HepG2 (cell line): ENCODE results near the gene GARIN1A. TPM values are rescaled to one million over a fixed set of nuclear protein-coding genes. Genes with fewer than 3 reads are reported as not detected.

ENCODE experiments used
- ATAC-seq: fragments of 200-7000 bp; cut with Tn5 transposase; 3 replicates; pipeline ENCODE4 v1.9.1; 2020; ENCODE audit warnings: mild to moderate bottlenecking, moderate library complexity
- BruUV-seq: library from RNA; stranded (reverse); fragments of 400-500 nt; replicated peaks from 2 replicates; lab custom pipeline; 2021; lab: Mats Ljungman, UMichigan
- CTCF ChIA-PET: fragments of 300-600 bp; formaldehyde crosslinking; extraction: SDS; loops from one replicate; lab custom pipeline; 2021; ENCODE audit warnings: low total read pairs, inconsistent platforms, low intra/inter-chr PET ratio; lab: Yijun Ruan, JAX
- POLR2A ChIA-PET: fragments of 350-600 bp; sonication (Branson Sonifier 250); formaldehyde crosslinking; loops from one replicate; lab custom pipeline; 2020; ENCODE audit warnings: antibody characterized with exemption, inconsistent platforms; lab: Yijun Ruan, JAX
- DNase-seq: peaks from one replicate; pipeline ENCODE4 v3.0.0-alpha.2; 2015; ENCODE audit warnings: low spot score
- FAIRE-seq: peaks from 3 replicates; lab custom pipeline; 2011; peaks lifted over from hg19 to GRCh38; lab: Jason Lieb, UNC
- H2AFZ ChIP-seq: one replicate; pipeline ENCODE4 v1.6.1; 2011; ENCODE audit warnings: low read length, inconsistent platforms
- H3K27ac ChIP-seq: fragments of 300-600 bp; 3 replicates; pipeline ENCODE4 v1.8.0; 2011; ENCODE audit warnings: mixed run types, mild to moderate bottlenecking, mixed read lengths, low read length, inconsistent platforms; ENCODE audit not compliant: insufficient read depth; ENCODE audit errors: extremely low read length
- H3K27me3 ChIP-seq, 2 experiments: fragments of 200-600 bp in 1 of 2; 2 replicates in 1 of 2; 3 replicates in 1 of 2; pipeline versions ENCODE4 v1.6.0 to v1.8.0; 2011; ENCODE audit warnings: low read length in 2 of 2, mild to moderate bottlenecking in 2 of 2, moderate library complexity in 2 of 2, inconsistent platforms in 1 of 2; ENCODE audit not compliant: insufficient read depth in 2 of 2, control insufficient read depth in 1 of 2
- H3K36me3 ChIP-seq, 2 experiments: fragments of 200-600 bp in 1 of 2; replicated peaks in 1 of 2; 2 replicates in 1 of 2; 3 replicates in 1 of 2; pipeline versions ENCODE4 v1.5.1 to v1.8.0; 2011; ENCODE audit warnings: low read length in 2 of 2, inconsistent platforms in 1 of 2; ENCODE audit not compliant: insufficient read depth in 2 of 2, control insufficient read depth in 1 of 2
- H3K4me1 ChIP-seq: 2 replicates; pipeline ENCODE4 v1.5.1; 2012; ENCODE audit warnings: low read length, inconsistent platforms; ENCODE audit not compliant: insufficient read depth
- H3K4me2 ChIP-seq: 2 replicates; pipeline ENCODE4 v1.6.0; 2011; ENCODE audit warnings: low read depth, low read length, inconsistent platforms
- H3K4me3 ChIP-seq, 3 experiments: fragments of 200-600 bp in 1 of 3; sonication (generic), shearing (Covaris generic) in 1 of 3; replicated peaks in 1 of 3; 2 replicates each; pipeline ENCODE4 v1.5.1; 2011 to 2016; ENCODE audit warnings: low read length in 3 of 3, inconsistent platforms in 2 of 3, low read depth in 2 of 3, mild to moderate bottlenecking in 2 of 3, control low read depth in 1 of 3, mixed read lengths in 1 of 3; ENCODE audit not compliant: insufficient read depth in 1 of 3
- H3K79me2 ChIP-seq: one replicate; pipeline ENCODE4 v1.6.1; 2011; ENCODE audit warnings: low read length, inconsistent platforms; ENCODE audit not compliant: insufficient read depth
- H3K9ac ChIP-seq: 2 replicates; pipeline ENCODE4 v1.6.0; 2011; ENCODE audit warnings: mild to moderate bottlenecking, low read depth, low read length, inconsistent platforms; ENCODE audit not compliant: insufficient read depth
- H3K9me3 ChIP-seq: 2 replicates; pipeline ENCODE4 v1.5.1; 2012; ENCODE audit warnings: mild to moderate bottlenecking, low read length
- H4K20me1 ChIP-seq: 2 replicates; pipeline ENCODE4 v1.6.0; 2011; ENCODE audit warnings: inconsistent platforms, mild to moderate bottlenecking, low read length, moderate library complexity; ENCODE audit not compliant: insufficient read depth
- EHMT2 ChIP-seq: fragments of 200-600 bp; sonication (generic); IDR thresholded peaks from 2 replicates; pipeline ENCODE4 v1.7.0; 2017; ENCODE audit warnings: antibody characterized with exemption, low read depth, low read length, borderline replicate concordance
- ESRRA ChIP-seq: sonication (generic); formaldehyde crosslinking; IDR thresholded peaks from 2 replicates; pipeline ENCODE4 v1.5.1; 2020; ENCODE audit warnings: mild to moderate bottlenecking, low read depth, missing genetic modification reagents
- GTF3A ChIP-seq: sonication (generic); formaldehyde crosslinking; conservative IDR thresholded peaks from 2 replicates; pipeline ENCODE4 v1.4.0; 2020; ENCODE audit warnings: mild to moderate bottlenecking, missing genetic modification reagents
- HNRNPLL ChIP-seq: fragments of 200-400 bp; formaldehyde crosslinking; IDR thresholded peaks from 2 replicates; pipeline ENCODE4 v1.6.1; 2017; ENCODE audit warnings: mild to moderate bottlenecking, low read depth, low read length; ENCODE audit not compliant: poor library complexity, severe bottlenecking
- HOXD1 ChIP-seq: sonication (generic); formaldehyde crosslinking; IDR thresholded peaks from 2 replicates; pipeline ENCODE4 v1.5.0; 2020; ENCODE audit warnings: missing genetic modification reagents
- KAT8 ChIP-seq: IDR thresholded peaks from 2 replicates; pipeline ENCODE4 v1.6.1; 2016; ENCODE audit warnings: missing genetic modification reagents, missing compliant biosample characterization
- KLF12 ChIP-seq: sonication (generic); formaldehyde crosslinking; IDR thresholded peaks from 2 replicates; pipeline ENCODE4 v1.4.0; 2020; ENCODE audit warnings: missing genetic modification reagents, borderline replicate concordance
- POLR2AphosphoS5 ChIP-seq: IDR thresholded peaks from 2 replicates; pipeline ENCODE4 v1.6.1; 2012; ENCODE audit warnings: low read depth, low read length
- REL ChIP-seq: sonication (generic); formaldehyde crosslinking; conservative IDR thresholded peaks from 2 replicates; pipeline ENCODE4 v1.8.0; 2022; ENCODE audit warnings: mild to moderate bottlenecking, missing genetic modification reagents, moderate library complexity
- RFX3 ChIP-seq: IDR thresholded peaks from 2 replicates; pipeline ENCODE4 v1.6.1; 2016; ENCODE audit warnings: missing biosample characterization, missing genetic modification reagents
- TSC22D2 ChIP-seq: sonication (generic); formaldehyde crosslinking; IDR thresholded peaks from 2 replicates; pipeline ENCODE4 v1.5.1; 2020; ENCODE audit warnings: missing genetic modification reagents, mild to moderate bottlenecking, borderline replicate concordance
- ZNF331 ChIP-seq: sonication (generic); formaldehyde crosslinking; IDR thresholded peaks from 2 replicates; pipeline ENCODE4 v1.4.0; 2020; ENCODE audit warnings: missing genetic modification reagents
- ZNF451 ChIP-seq: sonication (generic); formaldehyde crosslinking; IDR thresholded peaks from 2 replicates; pipeline ENCODE4 v1.5.0; 2020; ENCODE audit warnings: mild to moderate bottlenecking, missing genetic modification reagents
- ZNF615 ChIP-seq: sonication (generic); formaldehyde crosslinking; IDR thresholded peaks from 2 replicates; pipeline ENCODE4 v1.5.0; 2020; ENCODE audit warnings: mild to moderate bottlenecking, missing genetic modification reagents, borderline replicate concordance
- ZNF761 ChIP-seq: sonication (generic); formaldehyde crosslinking; conservative IDR thresholded peaks from 2 replicates; pipeline ENCODE4 v1.4.0; 2020; ENCODE audit warnings: mild to moderate bottlenecking, missing genetic modification reagents
- ZNF768 ChIP-seq: sonication (generic); formaldehyde crosslinking; IDR thresholded peaks from 2 replicates; pipeline ENCODE4 v1.4.0; 2020; ENCODE audit warnings: missing genetic modification reagents
- ZNF776 ChIP-seq: sonication (generic); formaldehyde crosslinking; IDR thresholded peaks from 2 replicates; pipeline ENCODE4 v1.4.0; 2020; ENCODE audit warnings: mild to moderate bottlenecking, missing genetic modification reagents
- ZSCAN29 ChIP-seq: sonication (generic); formaldehyde crosslinking; conservative IDR thresholded peaks from 2 replicates; pipeline ENCODE4 v1.4.0; 2020; ENCODE audit warnings: mild to moderate bottlenecking, missing genetic modification reagents
- ZSCAN31 ChIP-seq: sonication (generic); formaldehyde crosslinking; IDR thresholded peaks from 2 replicates; pipeline ENCODE4 v1.5.0; 2020; ENCODE audit warnings: low read depth, mild to moderate bottlenecking, missing genetic modification reagents
- WGBS: methylation state at CpG from one replicate; pipeline ENCODE4 v1.1.6; 2017; ENCODE audit warnings: low lambda C conversion rate; 5-methylcytosine and 5-hydroxymethylcytosine counted together
- in situ Hi-C: cut with HindIII; loops from 2 replicates; pipeline ENCODE4 v1.10.0; 2017; ENCODE audit warnings: low pct_unique_long_range_greater_than_20kb; ENCODE audit not compliant: extremely low pct_ligation_motif_present
- intact Hi-C: fragments of 100-400 bp; cut with micrococcal nuclease; formaldehyde crosslinking; loops from one replicate; pipeline ENCODE4 v1.10.0; 2022; ENCODE audit not compliant: unreplicated experiment
- polyA plus RNA-seq, 8 experiments: library from polyadenylated mRNA; depleted of rRNA in 3 of 8; stranded (reverse) in 7 of 8; unstranded in 1 of 8; fragments of >200 nt; fragmentation: Illumina TruSeq in 4 of 8; extraction: Trizol in 4 of 8; gene quantifications; 2 replicates each; pipeline versions ENCODE4 v1.2.1 to v1.2.3, GENCODE V29; 2011 to 2016; ENCODE audit warnings: low read depth in 4 of 8, missing spikeins in 1 of 8, mixed read lengths in 1 of 8; ENCODE audit not compliant: insufficient read depth in 1 of 8
- total RNA-seq, 5 experiments: library from RNA; depleted of rRNA; stranded (reverse); fragments of >200 nt; fragmentation: Illumina TruSeq; extraction: Trizol; gene quantifications; 2 replicates each; pipeline ENCODE4 v1.2.3, GENCODE V29; 2016; ENCODE audit warnings: low read depth in 1 of 5
- TF ChIP-seq, protein P1 (sequence below): sonication (generic); formaldehyde crosslinking; IDR thresholded peaks from 2 replicates; pipeline ENCODE4 v1.4.0; 2020; ENCODE audit warnings: mild to moderate bottlenecking, missing genetic modification reagents
- TF ChIP-seq, protein P2 (sequence below): fragments of 450-650 bp; IDR thresholded peaks from 2 replicates; pipeline ENCODE4 v1.6.1; 2017; ENCODE audit warnings: mild to moderate bottlenecking
- TF ChIP-seq, protein P3 (sequence below): sonication (generic); formaldehyde crosslinking; IDR thresholded peaks from 2 replicates; pipeline ENCODE4 v1.5.1; 2020; ENCODE audit warnings: mild to moderate bottlenecking, missing genetic modification reagents, moderate library complexity

The GARIN1A gene
- total and polyA plus RNA-seq, 2 of the 13 experiments (the other 11 are each of a cell fraction or from before 2014, with no cell fraction given), result 0.12 TPM; not detected in 1

- 39% methylated on average over 25 of the region's 37 CpGs for WGBS
- Histone ChIP-seq H3K4me3 (peak overlapping the region in 2 of 3 experiments; percentile 10 to 39; a peak in 1 of 6 replicates), H3K4me1 (no peaks in the 10 kb centered on the region), H3K27me3 (peaks cover 2 to 26% of the 10 kb centered on the region in 2 experiments; a peak in 2 of 5 replicates), H3K9ac (no peak overlapping the region), H3K79me2 (no peaks in the 10 kb centered on the region), H4K20me1 (no peaks in the 10 kb centered on the region), H3K27ac (no peak overlapping the region), H3K4me2 (peak overlapping the region; percentile 52; the same call in 1 of the 2 replicates), H3K36me3 (no peaks in the 10 kb centered on the region), H3K9me3 (no peaks in the 10 kb centered on the region), H2AFZ (no peak overlapping the region)
- BruUV-seq, result no TSS peak
- ChIA-PET CTCF (no interaction called here), POLR2A (no interaction called here)
- ATAC-seq (peak; percentile 66), FAIRE-seq (no peak), DNase-seq (peak; percentile 21)
- in situ Hi-C loops (no loop called here), intact Hi-C loops (no loop called here)
- TF ChIP-seq ZNF331 (CRISPR knock-in tag), result 0 out of 2 replicates have a peak, but pooled peaks have one; percentile 13
- TF ChIP-seq RFX3, result no peak
- no peak for TF ChIP-seq POLR2AphosphoS5
- no peak for TF ChIP-seq ZNF761 (CRISPR knock-in tag)
- TF ChIP-seq, protein P1, sequence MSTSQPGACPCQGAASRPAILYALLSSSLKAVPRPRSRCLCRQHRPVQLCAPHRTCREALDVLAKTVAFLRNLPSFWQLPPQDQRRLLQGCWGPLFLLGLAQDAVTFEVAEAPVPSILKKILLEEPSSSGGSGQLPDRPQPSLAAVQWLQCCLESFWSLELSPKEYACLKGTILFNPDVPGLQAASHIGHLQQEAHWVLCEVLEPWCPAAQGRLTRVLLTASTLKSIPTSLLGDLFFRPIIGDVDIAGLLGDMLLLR (CRISPR knock-in tag), result no peak
- TF ChIP-seq ZNF776, result peak; percentile 91
- peak; percentile 42; the same call in 1 of the 2 replicates for TF ChIP-seq KLF12 (CRISPR knock-in tag)
- no peak for TF ChIP-seq ZNF451 (CRISPR knock-in tag)
- TF ChIP-seq ESRRA, result no peak
- TF ChIP-seq GTF3A (CRISPR knock-in tag), result peak; percentile 100
- TF ChIP-seq ZSCAN29, result no peak
- TF ChIP-seq ZNF768 (CRISPR knock-in tag), result peak; percentile 12; the same call in 1 of the 2 replicates
- no peak for TF ChIP-seq KAT8 (CRISPR knock-in tag)
- TF ChIP-seq, protein P2, sequence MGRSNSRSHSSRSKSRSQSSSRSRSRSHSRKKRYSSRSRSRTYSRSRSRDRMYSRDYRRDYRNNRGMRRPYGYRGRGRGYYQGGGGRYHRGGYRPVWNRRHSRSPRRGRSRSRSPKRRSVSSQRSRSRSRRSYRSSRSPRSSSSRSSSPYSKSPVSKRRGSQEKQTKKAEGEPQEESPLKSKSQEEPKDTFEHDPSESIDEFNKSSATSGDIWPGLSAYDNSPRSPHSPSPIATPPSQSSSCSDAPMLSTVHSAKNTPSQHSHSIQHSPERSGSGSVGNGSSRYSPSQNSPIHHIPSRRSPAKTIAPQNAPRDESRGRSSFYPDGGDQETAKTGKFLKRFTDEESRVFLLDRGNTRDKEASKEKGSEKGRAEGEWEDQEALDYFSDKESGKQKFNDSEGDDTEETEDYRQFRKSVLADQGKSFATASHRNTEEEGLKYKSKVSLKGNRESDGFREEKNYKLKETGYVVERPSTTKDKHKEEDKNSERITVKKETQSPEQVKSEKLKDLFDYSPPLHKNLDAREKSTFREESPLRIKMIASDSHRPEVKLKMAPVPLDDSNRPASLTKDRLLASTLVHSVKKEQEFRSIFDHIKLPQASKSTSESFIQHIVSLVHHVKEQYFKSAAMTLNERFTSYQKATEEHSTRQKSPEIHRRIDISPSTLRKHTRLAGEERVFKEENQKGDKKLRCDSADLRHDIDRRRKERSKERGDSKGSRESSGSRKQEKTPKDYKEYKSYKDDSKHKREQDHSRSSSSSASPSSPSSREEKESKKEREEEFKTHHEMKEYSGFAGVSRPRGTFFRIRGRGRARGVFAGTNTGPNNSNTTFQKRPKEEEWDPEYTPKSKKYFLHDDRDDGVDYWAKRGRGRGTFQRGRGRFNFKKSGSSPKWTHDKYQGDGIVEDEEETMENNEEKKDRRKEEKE, result no peak
- peak; percentile 73 for TF ChIP-seq HNRNPLL
- no peak for TF ChIP-seq TSC22D2
- no peak for TF ChIP-seq REL (CRISPR knock-in tag)
- no peak for TF ChIP-seq ZNF615 (CRISPR knock-in tag)
- no peak for TF ChIP-seq EHMT2
- TF ChIP-seq, protein P3, sequence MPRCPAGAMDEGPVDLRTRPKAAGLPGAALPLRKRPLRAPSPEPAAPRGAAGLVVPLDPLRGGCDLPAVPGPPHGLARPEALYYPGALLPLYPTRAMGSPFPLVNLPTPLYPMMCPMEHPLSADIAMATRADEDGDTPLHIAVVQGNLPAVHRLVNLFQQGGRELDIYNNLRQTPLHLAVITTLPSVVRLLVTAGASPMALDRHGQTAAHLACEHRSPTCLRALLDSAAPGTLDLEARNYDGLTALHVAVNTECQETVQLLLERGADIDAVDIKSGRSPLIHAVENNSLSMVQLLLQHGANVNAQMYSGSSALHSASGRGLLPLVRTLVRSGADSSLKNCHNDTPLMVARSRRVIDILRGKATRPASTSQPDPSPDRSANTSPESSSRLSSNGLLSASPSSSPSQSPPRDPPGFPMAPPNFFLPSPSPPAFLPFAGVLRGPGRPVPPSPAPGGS, result no peak
- no peak for TF ChIP-seq HOXD1 (CRISPR knock-in tag)
- no peak for TF ChIP-seq ZSCAN31
Observed at GRCh38 chr7:128697302-128697905, 25.3 kb downstream of the GARIN1A start.
